HCT116 (cell line): ENCODE measurements around the gene CWC22. TPM values are rescaled to one million over a fixed set of nuclear protein-coding genes. Genes with fewer than 3 reads are reported as not detected.

Source experiments
- ATAC-seq: fragments of 200-7000 bp; cut with Tn5 transposase; 2 replicates; pipeline ENCODE4 v1.9.1; 2020; ENCODE audit warnings: mild to moderate bottlenecking, moderate library complexity
- BruUV-seq: library from RNA; stranded (reverse); fragments of 400-500 nt; replicated peaks from 2 replicates; lab custom pipeline; 2021; lab: Mats Ljungman, UMichigan
- CTCF ChIA-PET: fragments of 300-600 bp; sonication (Branson Sonifier 250); formaldehyde crosslinking; loops from one replicate; lab custom pipeline; 2021; ENCODE audit warnings: antibody characterized with exemption; lab: Charles Lee
- POLR2A ChIA-PET: fragments of 300-600, 350-600 bp; sonication (Branson Sonifier 250); formaldehyde crosslinking; loops from one replicate; lab custom pipeline; 2021; ENCODE audit warnings: antibody characterized with exemption; lab: Charles Lee
- RAD21 ChIA-PET, 2 experiments: fragments of 300-600 bp; sonication (Branson Sonifier 250); formaldehyde crosslinking; loops; one replicate each; lab custom pipeline; 2023; ENCODE audit warnings: low total read pairs in 2 of 2; ENCODE audit not compliant: uncharacterized antibody in 2 of 2, unreplicated experiment in 2 of 2, low non-redundant PET in 1 of 2; lab: Charles Lee
- DNase-seq: peaks from one replicate; pipeline ENCODE4 v3.0.0-alpha.2; 2010; ENCODE audit warnings: low read depth, low spot score
- H2AFZ ChIP-seq: fragments of 200-600 bp; shearing (Covaris generic), sonication (generic); 2 replicates; pipeline ENCODE4 v1.6.1; 2017; ENCODE audit warnings: low read depth, mixed run types, mixed read lengths, antibody characterized with exemption, low read length; ENCODE audit not compliant: poor library complexity, severe bottlenecking
- H3K27ac ChIP-seq: 2 replicates; pipeline ENCODE4 v1.5.1; 2012; ENCODE audit warnings: low read depth, low read length
- H3K27me3 ChIP-seq: fragments of 200-600 bp; sonication (generic); 2 replicates; pipeline ENCODE4 v1.6.1; 2016; ENCODE audit warnings: mixed run types, low read length, mixed read lengths; ENCODE audit not compliant: insufficient read depth
- H3K36me3 ChIP-seq, 2 experiments: fragments of 200-500 bp in 1 of 2; fragments of 200-600 bp in 1 of 2; sonication (Bioruptor generic) in 1 of 2; sonication (generic) in 1 of 2; 2 replicates each; pipeline versions ENCODE4 v1.5.1 to v1.6.1; 2014 to 2016; ENCODE audit warnings: low read length in 2 of 2, inconsistent platforms in 1 of 2, mixed read lengths in 1 of 2, mixed run types in 1 of 2; ENCODE audit not compliant: insufficient read depth in 2 of 2, control insufficient read depth in 1 of 2
- H3K4me1 ChIP-seq, 2 experiments: fragments of 200-600 bp in 1 of 2; sonication (generic) in 1 of 2; 2 replicates each; pipeline versions ENCODE4 v1.5.1 to v1.6.1; 2012 to 2017; ENCODE audit warnings: low read length in 2 of 2, inconsistent platforms in 1 of 2, mild to moderate bottlenecking in 1 of 2, mixed read lengths in 1 of 2, mixed run types in 1 of 2, moderate library complexity in 1 of 2; ENCODE audit not compliant: insufficient read depth in 2 of 2, control insufficient read depth in 1 of 2
- H3K4me2 ChIP-seq: fragments of 200-600 bp; sonication (generic); 2 replicates; pipeline ENCODE4 v1.6.1; 2017; ENCODE audit warnings: mixed run types, low read length, mixed read lengths
- H3K4me3 ChIP-seq, 2 experiments: fragments of 200-600 bp in 1 of 2; sonication (generic) in 1 of 2; replicated peaks in 1 of 2; 2 replicates each; pipeline ENCODE4 v1.5.1; 2011 to 2016; ENCODE audit warnings: low read length in 2 of 2, control low read depth in 1 of 2, low read depth in 1 of 2, mild to moderate bottlenecking in 1 of 2, mixed read lengths in 1 of 2, mixed run types in 1 of 2
- H3K79me2 ChIP-seq: fragments of 200-600 bp; sonication (generic); 2 replicates; pipeline ENCODE4 v1.6.1; 2017; ENCODE audit warnings: mild to moderate bottlenecking, mixed run types, low read length, moderate library complexity, mixed read lengths; ENCODE audit not compliant: insufficient read depth
- H3K9ac ChIP-seq: fragments of 200-600 bp; sonication (generic); 2 replicates; pipeline ENCODE4 v1.6.1; 2016; ENCODE audit warnings: low read length, mixed read lengths
- H3K9me2 ChIP-seq: fragments of 200-600 bp; sonication (generic), shearing (Covaris generic); 2 replicates; pipeline ENCODE4 v1.6.1; 2017; ENCODE audit warnings: mixed run types, mild to moderate bottlenecking, moderate library complexity; ENCODE audit not compliant: insufficient read depth
- H3K9me3 ChIP-seq, 2 experiments: fragments of 200-500 bp in 1 of 2; fragments of 200-600 bp in 1 of 2; sonication (Bioruptor generic) in 1 of 2; sonication (generic) in 1 of 2; 2 replicates each; pipeline ENCODE4 v1.6.1; 2014 to 2017; ENCODE audit warnings: low read length in 2 of 2, mixed read lengths in 2 of 2, inconsistent platforms in 1 of 2, low read depth in 1 of 2, mild to moderate bottlenecking in 1 of 2, mixed run types in 1 of 2, moderate library complexity in 1 of 2; ENCODE audit not compliant: control insufficient read depth in 1 of 2, insufficient read depth in 1 of 2
- H4K20me1 ChIP-seq: fragments of 200-600 bp; sonication (generic), shearing (Covaris generic); 2 replicates; pipeline ENCODE4 v1.6.1; 2017; ENCODE audit warnings: mixed run types, mild to moderate bottlenecking, moderate library complexity; ENCODE audit not compliant: insufficient read depth
- CBX3 ChIP-seq: IDR thresholded peaks from 2 replicates; pipeline ENCODE4 v1.6.1; 2012; ENCODE audit warnings: low read depth
- ELF1 ChIP-seq: IDR thresholded peaks from 2 replicates; pipeline ENCODE4 v1.6.1; 2012; ENCODE audit warnings: low read depth, borderline replicate concordance
- EZH2 ChIP-seq: fragments of 200-600 bp; sonication (generic); IDR thresholded peaks from 2 replicates; pipeline ENCODE4 v1.6.1; 2017; ENCODE audit warnings: antibody characterized with exemption, mixed run types
- JUND ChIP-seq: IDR thresholded peaks from 2 replicates; pipeline ENCODE4 v1.6.1; 2012
- POLR2AphosphoS5 ChIP-seq: IDR thresholded peaks from 2 replicates; pipeline ENCODE4 v1.6.1; 2011; ENCODE audit warnings: mild to moderate bottlenecking, low read depth, low read length, moderate library complexity
- RAD21 ChIP-seq: IDR thresholded peaks from 2 replicates; pipeline ENCODE4 v1.6.1; 2012; ENCODE audit warnings: low read depth, mild to moderate bottlenecking
- SIN3A ChIP-seq: IDR thresholded peaks from 2 replicates; pipeline ENCODE4 v1.6.1; 2012; ENCODE audit warnings: low read depth
- SP1 ChIP-seq: IDR thresholded peaks from 2 replicates; pipeline ENCODE4 v1.6.1; 2012; ENCODE audit warnings: low read depth
- SRF ChIP-seq: IDR thresholded peaks from 2 replicates; pipeline ENCODE4 v1.6.1; 2012; ENCODE audit warnings: low read depth
- YY1 ChIP-seq: IDR thresholded peaks from 2 replicates; pipeline ENCODE4 v1.6.1; 2011; ENCODE audit warnings: low read length, low read depth, moderate library complexity, mild to moderate bottlenecking; ENCODE audit not compliant: insufficient replicate concordance; ENCODE audit errors: extremely low read depth
- ZNF274 ChIP-seq: fragments of 200-500 bp; sonication (Bioruptor generic); IDR thresholded peaks from 2 replicates; pipeline ENCODE4 v1.6.1; 2014; ENCODE audit warnings: mild to moderate bottlenecking, low read depth, low read length, inconsistent platforms
- intact Hi-C: fragments of 100-400 bp; cut with micrococcal nuclease; formaldehyde crosslinking; loops from 2 replicates; pipeline ENCODE4 v1.10.0; 2022
- total RNA-seq: library from RNA; stranded (reverse); gene quantifications from one replicate; pipeline ENCODE4 v1.2.1, GENCODE V29; 2021; ENCODE audit not compliant: unreplicated experiment
- TF ChIP-seq, protein P1 (sequence below), 3 experiments: fragments of 200-600 bp in 1 of 3; sonication (generic) in 1 of 3; IDR thresholded peaks in 2 of 3; conservative IDR thresholded peaks in 1 of 3; 2 replicates each; pipeline ENCODE4 v1.5.1; 2012 to 2017; ENCODE audit warnings: low read depth in 2 of 3, low read length in 2 of 3, antibody characterized with exemption in 1 of 3, borderline replicate concordance in 1 of 3, control low read depth in 1 of 3, mild to moderate bottlenecking in 1 of 3, mixed read lengths in 1 of 3, mixed run types in 1 of 3, moderate library complexity in 1 of 3; ENCODE audit not compliant: insufficient read depth in 1 of 3
- TF ChIP-seq, protein P2 (sequence below): IDR thresholded peaks from 2 replicates; pipeline ENCODE4 v1.6.1; 2012; ENCODE audit warnings: low read depth
- TF ChIP-seq, protein P3 (sequence below): IDR thresholded peaks from 2 replicates; pipeline ENCODE4 v1.6.1; 2011; ENCODE audit warnings: mild to moderate bottlenecking, low read length, moderate library complexity; ENCODE audit not compliant: insufficient replicate concordance; ENCODE audit errors: extremely low read depth

The CWC22 gene
- total RNA-seq, 1 experiment from 2014 or later, result 24.7 TPM

DNA sequence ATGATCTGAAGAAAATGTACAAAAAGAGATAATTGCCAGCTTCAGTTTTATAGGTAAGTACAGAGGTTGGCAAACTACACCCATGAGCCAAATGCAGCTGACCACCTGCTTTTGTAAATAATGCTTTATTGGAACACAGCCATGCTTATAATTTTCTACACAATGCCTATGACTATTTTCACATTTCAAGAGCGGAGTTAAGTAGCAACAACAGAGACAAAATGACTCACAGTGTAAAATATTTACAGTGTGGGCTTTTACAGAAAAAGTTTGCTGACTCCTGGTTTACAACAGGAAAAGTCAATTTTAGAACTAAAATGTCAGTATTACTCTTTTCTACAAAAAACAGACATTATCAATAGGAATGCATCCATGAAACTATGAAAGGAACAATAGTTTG is 26.0 kb downstream of the CWC22 start:
- Histone ChIP-seq H3K79me2 (no peaks in the 10 kb centered on the region; the same call in none of the 2 replicates), H3K9me2 (no peaks in the 10 kb centered on the region), H3K27ac (no peak overlapping the region), H3K36me3 (peaks cover 15 to 22% of the 10 kb centered on the region in 2 experiments; a peak in 3 of 4 replicates), H3K9ac (no peak overlapping the region), H3K27me3 (no peaks in the 10 kb centered on the region), H3K4me3 (no peak overlapping the region), H4K20me1 (no peaks in the 10 kb centered on the region), H2AFZ (no peak overlapping the region), H3K4me1 (no peaks in the 10 kb centered on the region), H3K4me2 (no peak overlapping the region), H3K9me3 (no peaks in the 10 kb centered on the region)
- ChIA-PET RAD21 (no interaction called here), CTCF (no interaction called here), POLR2A (no interaction called here)
- intact Hi-C loops, result no loop called here
- ATAC-seq (no peak), DNase-seq (no peak)
- TF ChIP-seq CBX3 (no peak), ELF1 (no peak), SIN3A (no peak), JUND (no peak), RAD21 (no peak), ZNF274 (no peak), POLR2AphosphoS5 (no peak), SP1 (no peak), YY1 (no peak), SRF (no peak), EZH2 (no peak)
- TF ChIP-seq, protein P1, sequence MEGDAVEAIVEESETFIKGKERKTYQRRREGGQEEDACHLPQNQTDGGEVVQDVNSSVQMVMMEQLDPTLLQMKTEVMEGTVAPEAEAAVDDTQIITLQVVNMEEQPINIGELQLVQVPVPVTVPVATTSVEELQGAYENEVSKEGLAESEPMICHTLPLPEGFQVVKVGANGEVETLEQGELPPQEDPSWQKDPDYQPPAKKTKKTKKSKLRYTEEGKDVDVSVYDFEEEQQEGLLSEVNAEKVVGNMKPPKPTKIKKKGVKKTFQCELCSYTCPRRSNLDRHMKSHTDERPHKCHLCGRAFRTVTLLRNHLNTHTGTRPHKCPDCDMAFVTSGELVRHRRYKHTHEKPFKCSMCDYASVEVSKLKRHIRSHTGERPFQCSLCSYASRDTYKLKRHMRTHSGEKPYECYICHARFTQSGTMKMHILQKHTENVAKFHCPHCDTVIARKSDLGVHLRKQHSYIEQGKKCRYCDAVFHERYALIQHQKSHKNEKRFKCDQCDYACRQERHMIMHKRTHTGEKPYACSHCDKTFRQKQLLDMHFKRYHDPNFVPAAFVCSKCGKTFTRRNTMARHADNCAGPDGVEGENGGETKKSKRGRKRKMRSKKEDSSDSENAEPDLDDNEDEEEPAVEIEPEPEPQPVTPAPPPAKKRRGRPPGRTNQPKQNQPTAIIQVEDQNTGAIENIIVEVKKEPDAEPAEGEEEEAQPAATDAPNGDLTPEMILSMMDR (IDR thresholded peaks at IDR 0.05 in 2 of 3, conservative IDR thresholded peaks at IDR 0.05 in 1 of 3; ENCODE audit: borderline replicate concordance in 1 of 3, insufficient read depth in 1 of 3, low read depth in 2 of 3, low read length in 2 of 3), result no peak
- TF ChIP-seq, protein P2, sequence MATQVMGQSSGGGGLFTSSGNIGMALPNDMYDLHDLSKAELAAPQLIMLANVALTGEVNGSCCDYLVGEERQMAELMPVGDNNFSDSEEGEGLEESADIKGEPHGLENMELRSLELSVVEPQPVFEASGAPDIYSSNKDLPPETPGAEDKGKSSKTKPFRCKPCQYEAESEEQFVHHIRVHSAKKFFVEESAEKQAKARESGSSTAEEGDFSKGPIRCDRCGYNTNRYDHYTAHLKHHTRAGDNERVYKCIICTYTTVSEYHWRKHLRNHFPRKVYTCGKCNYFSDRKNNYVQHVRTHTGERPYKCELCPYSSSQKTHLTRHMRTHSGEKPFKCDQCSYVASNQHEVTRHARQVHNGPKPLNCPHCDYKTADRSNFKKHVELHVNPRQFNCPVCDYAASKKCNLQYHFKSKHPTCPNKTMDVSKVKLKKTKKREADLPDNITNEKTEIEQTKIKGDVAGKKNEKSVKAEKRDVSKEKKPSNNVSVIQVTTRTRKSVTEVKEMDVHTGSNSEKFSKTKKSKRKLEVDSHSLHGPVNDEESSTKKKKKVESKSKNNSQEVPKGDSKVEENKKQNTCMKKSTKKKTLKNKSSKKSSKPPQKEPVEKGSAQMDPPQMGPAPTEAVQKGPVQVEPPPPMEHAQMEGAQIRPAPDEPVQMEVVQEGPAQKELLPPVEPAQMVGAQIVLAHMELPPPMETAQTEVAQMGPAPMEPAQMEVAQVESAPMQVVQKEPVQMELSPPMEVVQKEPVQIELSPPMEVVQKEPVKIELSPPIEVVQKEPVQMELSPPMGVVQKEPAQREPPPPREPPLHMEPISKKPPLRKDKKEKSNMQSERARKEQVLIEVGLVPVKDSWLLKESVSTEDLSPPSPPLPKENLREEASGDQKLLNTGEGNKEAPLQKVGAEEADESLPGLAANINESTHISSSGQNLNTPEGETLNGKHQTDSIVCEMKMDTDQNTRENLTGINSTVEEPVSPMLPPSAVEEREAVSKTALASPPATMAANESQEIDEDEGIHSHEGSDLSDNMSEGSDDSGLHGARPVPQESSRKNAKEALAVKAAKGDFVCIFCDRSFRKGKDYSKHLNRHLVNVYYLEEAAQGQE, result no peak
- TF ChIP-seq, protein P3, sequence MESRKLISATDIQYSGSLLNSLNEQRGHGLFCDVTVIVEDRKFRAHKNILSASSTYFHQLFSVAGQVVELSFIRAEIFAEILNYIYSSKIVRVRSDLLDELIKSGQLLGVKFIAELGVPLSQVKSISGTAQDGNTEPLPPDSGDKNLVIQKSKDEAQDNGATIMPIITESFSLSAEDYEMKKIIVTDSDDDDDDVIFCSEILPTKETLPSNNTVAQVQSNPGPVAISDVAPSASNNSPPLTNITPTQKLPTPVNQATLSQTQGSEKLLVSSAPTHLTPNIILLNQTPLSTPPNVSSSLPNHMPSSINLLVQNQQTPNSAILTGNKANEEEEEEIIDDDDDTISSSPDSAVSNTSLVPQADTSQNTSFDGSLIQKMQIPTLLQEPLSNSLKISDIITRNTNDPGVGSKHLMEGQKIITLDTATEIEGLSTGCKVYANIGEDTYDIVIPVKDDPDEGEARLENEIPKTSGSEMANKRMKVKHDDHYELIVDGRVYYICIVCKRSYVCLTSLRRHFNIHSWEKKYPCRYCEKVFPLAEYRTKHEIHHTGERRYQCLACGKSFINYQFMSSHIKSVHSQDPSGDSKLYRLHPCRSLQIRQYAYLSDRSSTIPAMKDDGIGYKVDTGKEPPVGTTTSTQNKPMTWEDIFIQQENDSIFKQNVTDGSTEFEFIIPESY, result no peak
- no TSS peak for BruUV-seq
